Sigmoid colon (tissue), 7 donors: Measurements from ENCODE around the gene LRRC19. TPM values are rescaled to one million over a fixed set of nuclear protein-coding genes. Genes with fewer than 3 reads are reported as not detected.

ENCODE experiments used
- DNase-seq: peaks from one replicate; pipeline ENCODE4 v3.0.0-alpha.2; 2019
- H3K27ac ChIP-seq, 4 donors: fragments of 200-600 bp; sonication (generic); one replicate each; pipeline ENCODE4 v1.5.1; 2016 to 2019; ENCODE audit warnings: mild to moderate bottlenecking in 1 of 4
- H3K27me3 ChIP-seq, 3 donors: fragments of 200-600 bp; sonication (generic); one replicate each; pipeline ENCODE4 v1.5.1; 2019; ENCODE audit warnings: mild to moderate bottlenecking in 1 of 3
- H3K36me3 ChIP-seq, 4 donors: fragments of 200-600 bp; sonication (generic); one replicate each; pipeline ENCODE4 v1.5.1; 2016 to 2019
- H3K4me1 ChIP-seq, 4 donors: fragments of 200-600 bp; sonication (generic); one replicate each; pipeline ENCODE4 v1.5.1; 2017 to 2019
- H3K4me3 ChIP-seq, 4 donors: fragments of 200-600 bp; sonication (generic); one replicate each; pipeline ENCODE4 v1.5.1; 2017 to 2019; ENCODE audit warnings: mild to moderate bottlenecking in 2 of 4, moderate library complexity in 1 of 4
- H3K9me3 ChIP-seq, 4 donors: fragments of 200-600 bp in 3 of 4; sonication (generic) in 3 of 4; one replicate each; pipeline versions ENCODE4 v1.5.1 to v1.6.1; 2013 to 2019
- CTCF ChIP-seq, 4 experiments: fragments of 450-650 bp in 3 of 4; fragments of 200-600 bp in 1 of 4; IDR thresholded peaks; one replicate each; pipeline ENCODE4 v1.5.1; 2016 to 2019; ENCODE audit warnings: antibody characterized with exemption in 4 of 4, mild to moderate bottlenecking in 3 of 4, moderate library complexity in 2 of 4
- EP300 ChIP-seq, 4 donors: sonication (generic); formaldehyde crosslinking; IDR thresholded peaks; one replicate each; pipeline ENCODE4 v1.6.1; 2017; ENCODE audit warnings: antibody characterized with exemption in 4 of 4
- POLR2A ChIP-seq, 2 donors: fragments of 450-650 bp; IDR thresholded peaks; one replicate each; pipeline ENCODE4 v1.6.1; 2016; ENCODE audit warnings: antibody characterized with exemption in 2 of 2, mild to moderate bottlenecking in 2 of 2, moderate library complexity in 2 of 2
- POLR2AphosphoS5 ChIP-seq, 4 donors: sonication (generic); formaldehyde crosslinking; IDR thresholded peaks; one replicate each; pipeline ENCODE4 v1.6.1; 2017; ENCODE audit warnings: antibody characterized with exemption in 4 of 4
- WGBS, 2 donors: extraction: QIAGEN DNeasy Blood & Tissue Kit; methylation state at CpG; one replicate each; pipeline ENCODE4 v1.1.7; 2013; 5-methylcytosine and 5-hydroxymethylcytosine counted together
- intact Hi-C: fragments of 100-400 bp; cut with DNase I; formaldehyde crosslinking; loops from one replicate; pipeline ENCODE4 v1.15.1; 2023
- polyA plus RNA-seq, 3 donors: library from polyadenylated mRNA; stranded (reverse); fragments of 200-250 nt; gene quantifications; one replicate each; pipeline ENCODE4 v1.2.3, GENCODE V29; 2013
- total RNA-seq, 4 donors: library from RNA; depleted of rRNA; stranded (reverse); fragments of >200 nt; gene quantifications; one replicate each; pipeline ENCODE4 v1.1.0, GENCODE V29; 2016
- donor health status: healthy with polysubstance abuse.
- donor health status: Bipolar disorder and iron deficiency.
- donor health status: healthy.

The LRRC19 gene
- total RNA-seq (under 1 TPM in 1 of 4 donors, not detected in 3; 0.83 TPM), polyA plus RNA-seq (10 to 100 TPM; 13.8 to 25.9 (median 17.1) TPM)

GRCh38 chr9:27005491-27005890 is at the start of gene LRRC19:
Gene LRRC19 (minus strand): TSS chr9:27005672. CDS start chr9:26999694, 5,978 bp downstream.
- 26 to 74% methylated on average over 3 of the region's 3 CpGs for WGBS, 2 donors
- Histone ChIP-seq H3K36me3 (peaks cover 0 to 19% (median 4%) of the 10 kb centered on the region in 4 donors), H3K4me3 (no peak within 1 kb of the TSS), H3K9me3 (no peaks in the 10 kb centered on the region), H3K27me3 (no peaks in the 10 kb centered on the region), H3K27ac (no peak within 1 kb of the TSS), H3K4me1 (no peaks in the 10 kb centered on the region)
- TF ChIP-seq CTCF (IDR thresholded peaks at IDR 0.05) (no peak), POLR2A (IDR thresholded peaks at IDR 0.05) (no peak), EP300 (IDR thresholded peaks at IDR 0.05) (no peak), POLR2AphosphoS5 (IDR thresholded peaks at IDR 0.05) (no peak)
- intact Hi-C loops, result no loop called here
- no peak for DNase-seq

- intact Hi-C loops, result no loop called here
- TF ChIP-seq CTCF (IDR thresholded peaks at IDR 0.05), result no peak
- no peak for TF ChIP-seq POLR2AphosphoS5 (IDR thresholded peaks at IDR 0.05)
- no peak for TF ChIP-seq POLR2A (IDR thresholded peaks at IDR 0.05)
- TF ChIP-seq EP300 (IDR thresholded peaks at IDR 0.05), result no peak
- no peaks in the 10 kb centered on the region for H3K4me1 ChIP-seq
- H3K9me3 ChIP-seq, result no peaks in the 10 kb centered on the region
- no peaks in the 10 kb centered on the region for H3K27me3 ChIP-seq
- peaks cover 0 to 18% (median 0%) of the 10 kb centered on the region in 4 donors for H3K36me3 ChIP-seq
- DNase-seq, result no peak
- no peak overlapping the region for H3K4me3 ChIP-seq
- no peak overlapping the region for H3K27ac ChIP-seq
These were observed 49.4 kb upstream of the LRRC19 start for GRCh38 chr9:27054841-27055240.

- TF ChIP-seq CTCF (IDR thresholded peaks at IDR 0.05), result no peak
- TF ChIP-seq EP300 (IDR thresholded peaks at IDR 0.05), result no peak
- no peak for TF ChIP-seq POLR2AphosphoS5 (IDR thresholded peaks at IDR 0.05)
- TF ChIP-seq POLR2A (IDR thresholded peaks at IDR 0.05), result no peak
- no peak overlapping the region for H3K27ac ChIP-seq
- intact Hi-C loops, result no loop called here
- no peaks in the 10 kb centered on the region for H3K4me1 ChIP-seq
- H3K9me3 ChIP-seq, result no peaks in the 10 kb centered on the region
- WGBS, 2 donors, result 94% methylated on average over 1 of the region's 1 CpG
- H3K36me3 ChIP-seq, result peaks cover 0 to 14% (median 0%) of the 10 kb centered on the region in 4 donors
- no peak for DNase-seq
- H3K4me3 ChIP-seq, result no peak overlapping the region
- no peaks in the 10 kb centered on the region for H3K27me3 ChIP-seq
These were observed 48.7 kb upstream of the LRRC19 start for GRCh38 chr9:27054125-27054524.

GRCh38 chr9:27053369-27054022 is 48.0 kb upstream of the LRRC19 start:
- H3K36me3 ChIP-seq, result peaks cover 0 to 14% (median 0%) of the 10 kb centered on the region in 4 donors
- intact Hi-C loops, result no loop called here
- 17 to 30% methylated on average over 6 of the region's 6 CpGs for WGBS, 2 donors

More at GRCh38 chr9:27053369-27054022, 48.0 kb upstream of the LRRC19 start:
- no peak for DNase-seq
- no peak overlapping the region for H3K4me3 ChIP-seq
- H3K27me3 ChIP-seq, result no peaks in the 10 kb centered on the region
- TF ChIP-seq CTCF (IDR thresholded peaks at IDR 0.05) (no peak), EP300 (IDR thresholded peaks at IDR 0.05) (no peak), POLR2AphosphoS5 (IDR thresholded peaks at IDR 0.05) (no peak)
- no peak overlapping the region for H3K27ac ChIP-seq
- no peaks in the 10 kb centered on the region for H3K4me1 ChIP-seq
- no peaks in the 10 kb centered on the region for H3K9me3 ChIP-seq
